ENCODE measurements around the gene TMPRSS15.

The TMPRSS15 gene

GRCh38 chr21:18267496-18267895 is 136.1 kb downstream of the TMPRSS15 start:
- Histone ChIP-seq H3K36me3 (ENCODE audit: control insufficient read depth in 1 of 2, insufficient read depth in 2 of 2, low read depth in 1 of 2, low read length in 2 of 2) (no peaks in the 10 kb centered on the region), H3K4me2 (ENCODE audit: low read length, poor library complexity, severe bottlenecking) (no peak overlapping the region), H3K79me1 (replicated peaks; ENCODE audit: low read length, poor library complexity, severe bottlenecking) (no peaks in the 10 kb centered on the region), H3K4me3 (ENCODE audit: insufficient read depth in 1 of 2, low read depth in 1 of 2, low read length in 2 of 2) (no peak overlapping the region), H3K9me3 (ENCODE audit: control insufficient read depth, low read length) (no peaks in the 10 kb centered on the region), H2BK15ac (ENCODE audit: low read depth, poor library complexity, severe bottlenecking) (no peak overlapping the region), H4K91ac (ENCODE audit: low read length) (no peak overlapping the region), H2AK5ac (ENCODE audit: low read length, severe bottlenecking) (no peak overlapping the region), H3K9ac (ENCODE audit: low read length) (no peak overlapping the region), H2AFZ (ENCODE audit: low read depth, low read length) (no peak overlapping the region), H3K18ac (ENCODE audit: low read depth in 1 of 2, low read length in 2 of 2) (no peak overlapping the region), H3K27ac (ENCODE audit: low read length, poor library complexity, severe bottlenecking) (no peak overlapping the region), H3K4ac (ENCODE audit: low read depth in 1 of 2, low read length in 2 of 2) (no peak overlapping the region), H3K14ac (ENCODE audit: low read length in 2 of 2) (no peak overlapping the region), H3K27me3 (ENCODE audit: control insufficient read depth in 1 of 2, insufficient read depth in 1 of 2, low read length in 2 of 2) (no peaks in the 10 kb centered on the region), H4K8ac (ENCODE audit: low read length) (no peak overlapping the region), H2BK12ac (ENCODE audit: low read length in 2 of 2) (no peak overlapping the region), H2BK120ac (ENCODE audit: low read depth, low read length) (no peak overlapping the region), H3K4me1 (ENCODE audit: control insufficient read depth, insufficient read depth, low read depth, low read length) (no peaks in the 10 kb centered on the region), H3K23ac (ENCODE audit: low read length in 2 of 2) (no peak overlapping the region), H2BK5ac (ENCODE audit: low read depth, low read length, poor library complexity, severe bottlenecking) (no peak overlapping the region)
- 78% methylated on average over 1 of the region's 1 CpG for WGBS
- DNase-seq = no peak

GRCh38 chr21:18265944-18266343 is 137.6 kb downstream of the TMPRSS15 start:
- H3K18ac ChIP-seq (ENCODE audit: low read depth in 1 of 2, low read length in 2 of 2) = no peak overlapping the region
- no peak overlapping the region for H2AFZ ChIP-seq (ENCODE audit: low read depth, low read length)
- no peak overlapping the region for H3K4me3 ChIP-seq (ENCODE audit: insufficient read depth in 1 of 2, low read depth in 1 of 2, low read length in 2 of 2)
- H3K9ac ChIP-seq (ENCODE audit: low read length) = no peak overlapping the region
- no peak overlapping the region for H4K8ac ChIP-seq (ENCODE audit: low read length)
- H3K27me3 ChIP-seq (ENCODE audit: control insufficient read depth in 1 of 2, insufficient read depth in 1 of 2, low read length in 2 of 2) = no peaks in the 10 kb centered on the region
- no peak overlapping the region for H2BK120ac ChIP-seq (ENCODE audit: low read depth, low read length)
- no peak overlapping the region for H4K91ac ChIP-seq (ENCODE audit: low read length)
- H3K4me1 ChIP-seq (ENCODE audit: control insufficient read depth, insufficient read depth, low read depth, low read length) = no peaks in the 10 kb centered on the region
- no peaks in the 10 kb centered on the region for H3K36me3 ChIP-seq (ENCODE audit: control insufficient read depth in 1 of 2, insufficient read depth in 2 of 2, low read depth in 1 of 2, low read length in 2 of 2)
- H3K14ac ChIP-seq (ENCODE audit: low read length in 2 of 2) = no peak overlapping the region
- DNase-seq = no peak
- H3K4ac ChIP-seq (ENCODE audit: low read depth in 1 of 2, low read length in 2 of 2) = no peak overlapping the region
- no peak overlapping the region for H2AK5ac ChIP-seq (ENCODE audit: low read length, severe bottlenecking)
- H3K4me2 ChIP-seq (ENCODE audit: low read length, poor library complexity, severe bottlenecking) = no peak overlapping the region
- H3K79me1 ChIP-seq (replicated peaks; ENCODE audit: low read length, poor library complexity, severe bottlenecking) = no peaks in the 10 kb centered on the region
- H3K27ac ChIP-seq (ENCODE audit: low read length, poor library complexity, severe bottlenecking) = no peak overlapping the region
- no peaks in the 10 kb centered on the region for H3K9me3 ChIP-seq (ENCODE audit: control insufficient read depth, low read length)
- no peak overlapping the region for H2BK15ac ChIP-seq (ENCODE audit: low read depth, poor library complexity, severe bottlenecking)
- H2BK5ac ChIP-seq (ENCODE audit: low read depth, low read length, poor library complexity, severe bottlenecking) = no peak overlapping the region
- no CpG with 5 or more reads among the region's 2 CpGs for WGBS
- no peak overlapping the region for H2BK12ac ChIP-seq (ENCODE audit: low read length in 2 of 2)
- H3K23ac ChIP-seq (ENCODE audit: low read length in 2 of 2) = no peak overlapping the region

GRCh38 chr21:18253799-18254198 is 149.8 kb downstream of the TMPRSS15 start:
- H2AFZ ChIP-seq (ENCODE audit: low read depth, low read length) = no peak overlapping the region
- no peak overlapping the region for H2AK5ac ChIP-seq (ENCODE audit: low read length, severe bottlenecking)
- H3K27me3 ChIP-seq (ENCODE audit: control insufficient read depth in 1 of 2, insufficient read depth in 1 of 2, low read length in 2 of 2) = no peaks in the 10 kb centered on the region
- H3K9me3 ChIP-seq (ENCODE audit: control insufficient read depth, low read length) = no peaks in the 10 kb centered on the region
- no peak overlapping the region for H2BK12ac ChIP-seq (ENCODE audit: low read length in 2 of 2)
- H3K36me3 ChIP-seq (ENCODE audit: control insufficient read depth in 1 of 2, insufficient read depth in 2 of 2, low read depth in 1 of 2, low read length in 2 of 2) = no peaks in the 10 kb centered on the region
- no peak overlapping the region for H2BK120ac ChIP-seq (ENCODE audit: low read depth, low read length)
- H3K79me1 ChIP-seq (replicated peaks; ENCODE audit: low read length, poor library complexity, severe bottlenecking) = no peaks in the 10 kb centered on the region
- H3K14ac ChIP-seq (ENCODE audit: low read length in 2 of 2) = no peak overlapping the region
- H3K27ac ChIP-seq (ENCODE audit: low read length, poor library complexity, severe bottlenecking) = no peak overlapping the region
- H2BK5ac ChIP-seq (ENCODE audit: low read depth, low read length, poor library complexity, severe bottlenecking) = no peak overlapping the region
- no peak overlapping the region for H3K4me2 ChIP-seq (ENCODE audit: low read length, poor library complexity, severe bottlenecking)
- no peak overlapping the region for H3K18ac ChIP-seq (ENCODE audit: low read depth in 1 of 2, low read length in 2 of 2)
- H3K9ac ChIP-seq (ENCODE audit: low read length) = no peak overlapping the region
- H3K4me3 ChIP-seq (ENCODE audit: insufficient read depth in 1 of 2, low read depth in 1 of 2, low read length in 2 of 2) = no peak overlapping the region
- no peak overlapping the region for H4K91ac ChIP-seq (ENCODE audit: low read length)
- no peak overlapping the region for H4K8ac ChIP-seq (ENCODE audit: low read length)
- DNase-seq = no peak
- no peak overlapping the region for H3K23ac ChIP-seq (ENCODE audit: low read length in 2 of 2)
- WGBS = 100% methylated on average over 2 of the region's 2 CpGs
- H3K4ac ChIP-seq (ENCODE audit: low read depth in 1 of 2, low read length in 2 of 2) = no peak overlapping the region
- no peaks in the 10 kb centered on the region for H3K4me1 ChIP-seq (ENCODE audit: control insufficient read depth, insufficient read depth, low read depth, low read length)
- H2BK15ac ChIP-seq (ENCODE audit: low read depth, poor library complexity, severe bottlenecking) = no peak overlapping the region

GRCh38 chr21:18253221-18253620 is 150.4 kb downstream of the TMPRSS15 start:
- Histone ChIP-seq H3K4me3 (ENCODE audit: insufficient read depth in 1 of 2, low read depth in 1 of 2, low read length in 2 of 2) (no peak overlapping the region), H3K18ac (ENCODE audit: low read depth in 1 of 2, low read length in 2 of 2) (no peak overlapping the region), H3K4me1 (ENCODE audit: control insufficient read depth, insufficient read depth, low read depth, low read length) (no peaks in the 10 kb centered on the region), H3K27ac (ENCODE audit: low read length, poor library complexity, severe bottlenecking) (no peak overlapping the region), H3K79me1 (replicated peaks; ENCODE audit: low read length, poor library complexity, severe bottlenecking) (no peaks in the 10 kb centered on the region), H4K91ac (ENCODE audit: low read length) (no peak overlapping the region), H3K9me3 (ENCODE audit: control insufficient read depth, low read length) (no peaks in the 10 kb centered on the region), H3K27me3 (ENCODE audit: control insufficient read depth in 1 of 2, insufficient read depth in 1 of 2, low read length in 2 of 2) (no peaks in the 10 kb centered on the region), H2BK120ac (ENCODE audit: low read depth, low read length) (no peak overlapping the region), H3K4ac (ENCODE audit: low read depth in 1 of 2, low read length in 2 of 2) (no peak overlapping the region), H3K36me3 (ENCODE audit: control insufficient read depth in 1 of 2, insufficient read depth in 2 of 2, low read depth in 1 of 2, low read length in 2 of 2) (no peaks in the 10 kb centered on the region), H3K9ac (ENCODE audit: low read length) (no peak overlapping the region), H3K4me2 (ENCODE audit: low read length, poor library complexity, severe bottlenecking) (no peak overlapping the region), H4K8ac (ENCODE audit: low read length) (no peak overlapping the region), H3K14ac (ENCODE audit: low read length in 2 of 2) (no peak overlapping the region), H3K23ac (ENCODE audit: low read length in 2 of 2) (no peak overlapping the region), H2BK15ac (ENCODE audit: low read depth, poor library complexity, severe bottlenecking) (no peak overlapping the region), H2AK5ac (ENCODE audit: low read length, severe bottlenecking) (no peak overlapping the region), H2AFZ (ENCODE audit: low read depth, low read length) (no peak overlapping the region), H2BK12ac (ENCODE audit: low read length in 2 of 2) (no peak overlapping the region), H2BK5ac (ENCODE audit: low read depth, low read length, poor library complexity, severe bottlenecking) (no peak overlapping the region)
- WGBS = 89% methylated on average over 1 of the region's 2 CpGs
- DNase-seq = no peak
